Measurements from ENCODE around the gene VWA1.

The VWA1 gene

GRCh38 chr1:1489861-1490260, 54.4 kb downstream of the VWA1 start:
- no peak for DNase-seq

- no peak for DNase-seq
Observed at GRCh38 chr1:1490633-1491230, 55.2 kb downstream of the VWA1 start.

GRCh38 chr1:1491601-1492000, 56.1 kb downstream of the VWA1 start:
- DNase-seq, result no peak
